CD4-positive, alpha-beta T cell treated with Interleukin-6 at 100 ng/mL for 8 hours (primary cell): ENCODE results near the gene RAB19.
A peak's percentile ranks its signal among the peaks of the same experiment; 100 is the strongest.

Source experiments
- DNase-seq: peaks from one replicate; pipeline ENCODE4 v3.0.0-alpha.2; 2020; ENCODE audit warnings: mixed read lengths, low spot score

The RAB19 gene, protein sequence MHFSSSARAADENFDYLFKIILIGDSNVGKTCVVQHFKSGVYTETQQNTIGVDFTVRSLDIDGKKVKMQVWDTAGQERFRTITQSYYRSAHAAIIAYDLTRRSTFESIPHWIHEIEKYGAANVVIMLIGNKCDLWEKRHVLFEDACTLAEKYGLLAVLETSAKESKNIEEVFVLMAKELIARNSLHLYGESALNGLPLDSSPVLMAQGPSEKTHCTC

DNA sequence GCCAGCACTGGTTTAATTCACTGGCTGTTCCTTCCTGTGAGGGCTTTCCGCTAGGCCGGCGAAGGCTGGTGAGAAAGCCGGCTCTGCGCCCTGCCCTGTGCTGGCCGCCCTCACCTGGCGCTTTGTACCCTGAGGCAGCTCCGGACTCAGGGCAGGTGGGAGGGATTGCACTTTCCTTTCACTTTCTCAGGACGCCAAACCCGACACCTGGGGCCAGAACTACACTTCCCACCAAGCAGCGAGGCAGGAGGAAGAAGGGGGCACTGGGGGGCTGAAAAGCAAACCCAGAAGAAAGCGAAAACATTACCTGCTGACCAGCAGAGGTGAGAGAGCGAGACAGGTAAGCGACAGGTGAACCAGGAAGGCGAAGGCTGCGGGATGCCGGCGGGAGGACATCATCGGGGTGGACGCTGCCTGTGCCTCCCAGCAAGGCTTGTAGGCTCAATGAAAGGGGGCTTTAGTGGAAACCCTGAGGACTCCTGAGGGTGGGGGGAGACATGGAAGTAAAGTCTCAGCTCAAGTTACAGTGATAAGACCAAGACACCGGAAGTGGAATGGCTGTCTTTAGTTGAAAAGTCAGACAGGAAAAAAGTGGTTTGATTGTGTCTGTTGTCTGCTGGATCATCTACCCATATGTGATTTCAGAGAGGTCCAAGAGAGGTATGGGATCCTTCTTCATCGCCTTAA lies at the start of gene RAB19:
TSS of gene RAB19 (plus strand) at position 181 of the 687 bp plus-strand sequence. CDS start 3,589 bp downstream, outside the sequence.
- peak; percentile 58 for DNase-seq

DNA sequence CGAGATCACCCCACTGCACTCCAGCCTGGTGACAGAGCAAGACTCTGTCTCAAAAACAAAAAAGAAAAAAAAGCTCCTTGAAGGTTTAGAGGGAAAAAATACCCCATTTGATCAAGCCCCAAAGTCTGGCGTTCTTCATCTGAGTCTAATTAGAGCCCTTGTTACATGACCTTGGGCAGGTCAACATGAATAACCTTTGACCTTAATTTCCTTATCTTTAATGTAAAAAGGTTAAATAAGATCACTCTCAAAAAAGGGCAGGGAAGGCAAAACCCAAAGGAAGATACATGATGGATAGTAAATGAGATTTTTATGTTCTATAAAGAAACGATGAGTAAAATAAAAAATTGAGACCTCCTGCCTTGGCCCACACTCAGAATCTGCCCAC lies 45.8 kb upstream of the RAB19 start:
- no peak for DNase-seq

DNA sequence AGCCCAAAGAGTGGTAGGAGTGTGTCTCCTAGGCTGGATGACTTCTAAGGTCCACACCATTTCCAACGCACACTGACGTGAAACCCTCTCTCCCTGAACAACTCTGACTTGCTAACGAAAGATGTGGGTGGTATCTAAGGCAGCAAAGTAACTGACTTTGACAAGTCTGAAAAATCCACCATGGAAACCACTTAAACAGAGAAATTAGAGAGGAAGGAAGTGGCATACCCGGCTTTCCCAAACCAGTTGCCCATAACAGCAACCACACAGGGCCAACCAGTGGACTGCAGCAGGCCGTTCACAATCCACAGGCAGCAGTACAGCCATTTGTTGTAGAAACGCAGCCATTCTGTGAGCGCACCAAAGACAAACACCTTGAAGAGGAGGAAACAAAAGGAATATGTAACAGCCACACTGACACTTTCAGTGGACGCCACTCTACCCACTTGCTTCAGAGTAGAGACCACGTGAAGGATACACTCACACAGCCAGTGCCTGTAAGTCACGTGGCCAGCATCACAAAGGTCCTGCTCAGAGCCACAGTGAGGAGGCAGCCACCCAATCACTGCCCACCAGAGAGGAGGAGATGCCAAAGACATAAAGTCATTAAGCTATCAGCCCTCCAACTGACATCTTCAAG lies 45.3 kb upstream of the RAB19 start:
- peak; percentile 8 for DNase-seq

DNA sequence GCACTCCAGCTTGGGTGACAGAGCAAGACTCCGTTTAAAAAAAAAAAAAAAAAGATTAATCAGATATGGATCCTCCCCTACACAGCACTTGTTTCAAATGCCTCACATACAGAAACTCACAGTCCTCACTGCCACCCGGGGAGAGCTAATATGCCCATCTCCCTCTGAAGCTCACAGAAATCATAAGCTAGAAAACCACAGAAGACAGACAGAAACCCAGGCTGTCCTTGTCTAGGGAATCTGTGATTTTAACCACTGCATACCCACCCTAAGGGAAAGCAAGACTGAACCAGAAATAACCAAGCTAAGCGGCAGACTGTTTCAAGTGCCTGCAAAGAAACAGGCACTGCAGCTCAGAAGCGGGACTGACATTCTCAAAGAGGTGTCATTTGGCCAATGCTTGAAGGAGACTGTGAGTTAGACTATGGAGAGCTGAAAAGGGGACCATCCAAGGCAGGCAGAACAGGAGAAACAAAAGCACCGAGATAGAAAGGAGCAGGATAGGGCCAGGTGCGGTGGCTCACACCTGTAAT lies 43.1 kb upstream of the RAB19 start:
- no peak for DNase-seq

DNA sequence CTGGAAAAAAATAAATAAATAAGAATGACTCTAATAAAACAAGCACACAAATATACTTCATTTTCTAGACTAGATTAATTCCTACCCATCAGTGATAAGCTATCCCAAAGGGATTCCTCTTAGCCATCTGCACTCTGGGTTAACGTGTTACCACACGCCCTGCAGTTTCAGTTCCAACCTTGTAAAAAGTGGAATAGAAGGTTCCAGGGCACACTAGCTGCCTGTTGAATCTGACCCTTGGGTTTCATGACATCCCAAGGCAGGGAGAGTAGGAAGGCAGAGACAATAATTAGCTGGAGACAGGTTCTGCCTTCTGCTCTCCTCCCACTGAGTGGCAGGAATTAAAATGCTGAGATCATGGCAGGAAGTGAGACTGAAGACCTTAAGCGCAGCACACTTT lies 39.0 kb upstream of the RAB19 start:
- no peak for DNase-seq

DNA sequence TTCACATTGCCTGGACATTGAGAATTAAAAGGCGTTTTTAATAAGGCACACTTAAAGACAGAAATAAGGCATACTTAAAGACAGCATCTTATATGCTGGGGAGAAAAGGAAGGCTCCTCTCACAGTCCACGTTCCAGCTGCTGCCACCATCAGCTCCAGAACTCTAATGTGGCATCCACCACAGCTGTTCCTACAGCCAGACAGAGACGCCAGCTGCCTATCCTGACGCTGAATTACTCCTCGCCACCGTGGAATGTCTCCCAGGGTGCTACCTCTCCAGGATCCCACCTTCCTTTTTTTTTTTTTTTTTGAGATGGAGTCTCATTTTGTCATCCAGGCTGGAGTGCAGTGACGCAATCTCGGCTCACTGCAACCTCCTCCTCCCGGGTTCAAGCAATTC lies 36.3 kb upstream of the RAB19 start:
- no peak for DNase-seq

DNA sequence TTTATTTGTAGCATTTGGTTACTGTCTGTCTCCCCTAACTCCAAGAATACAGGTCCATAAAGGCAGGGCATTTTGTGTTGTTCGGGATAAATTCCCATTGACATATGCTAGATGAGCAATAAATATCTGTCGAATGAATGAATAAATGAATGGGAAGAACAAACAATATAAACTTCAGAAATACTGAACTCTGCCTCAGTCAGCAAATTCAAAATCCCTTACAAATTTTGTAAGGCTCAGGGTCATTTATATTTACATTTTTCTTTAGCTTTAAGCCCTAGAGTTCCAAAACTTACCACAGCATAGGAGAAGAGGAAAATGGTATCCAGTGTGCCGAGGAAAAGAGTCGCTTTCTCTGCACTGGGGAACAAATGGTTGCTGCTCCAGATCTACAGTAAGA lies 34.6 kb upstream of the RAB19 start:
- no peak for DNase-seq

DNA sequence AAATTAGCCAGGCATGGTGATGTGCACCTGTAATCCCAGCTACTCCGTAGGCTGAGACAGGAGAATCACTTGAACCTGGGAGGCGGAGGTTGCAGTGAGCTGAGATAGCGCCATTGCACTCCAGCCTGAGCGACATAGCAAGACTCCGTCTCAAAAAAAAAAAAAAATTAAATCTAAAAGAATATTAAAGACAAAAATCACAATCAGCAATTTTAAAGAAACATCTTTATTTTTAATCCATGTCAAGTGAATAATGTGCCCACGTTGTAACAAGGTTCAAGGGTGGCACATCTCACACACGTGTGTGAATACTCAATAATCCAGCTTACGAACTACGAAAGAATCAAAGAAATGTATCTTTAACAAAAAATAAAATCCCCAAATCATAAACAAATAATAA lies 28.5 kb upstream of the RAB19 start:
- DNase-seq: no peak

DNA sequence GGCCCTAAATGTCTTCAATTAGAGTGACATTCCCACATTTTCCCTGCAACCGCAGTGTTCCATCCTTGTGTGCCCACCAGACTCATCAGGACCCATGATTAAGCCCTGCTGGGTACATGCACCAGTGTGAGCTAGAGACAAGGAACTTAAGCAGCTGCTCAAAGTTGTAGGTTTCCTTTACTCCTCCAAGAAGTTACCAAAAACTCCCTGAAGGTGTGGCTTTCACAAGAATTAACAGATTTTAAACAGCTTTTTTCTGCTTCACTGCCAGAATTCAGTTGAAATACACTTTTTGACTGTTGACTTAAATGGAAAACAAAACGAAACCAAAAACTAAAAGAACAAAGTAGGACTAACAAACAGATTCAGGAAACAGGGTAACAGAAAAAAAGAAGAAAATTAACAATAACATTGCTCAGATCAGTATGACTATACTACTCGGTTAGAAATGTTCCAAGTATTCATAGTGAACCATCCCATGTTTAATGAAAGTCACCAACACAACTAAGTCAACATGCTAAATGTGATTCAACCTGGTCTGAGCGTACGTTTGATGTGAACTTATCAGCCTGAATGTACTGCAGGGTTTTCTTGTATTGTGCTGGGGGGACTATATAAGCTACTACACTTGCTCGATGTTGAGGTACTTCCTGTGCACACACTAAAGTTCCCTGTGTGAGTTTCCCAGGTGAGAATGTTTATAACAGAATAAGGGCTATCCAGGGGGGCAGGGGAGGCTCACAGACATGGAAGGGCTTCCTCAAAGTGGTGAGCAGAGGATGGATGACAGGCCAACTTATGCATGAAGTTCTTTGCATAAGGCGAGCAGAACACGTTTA lies 27.7 kb upstream of the RAB19 start:
- DNase-seq: peak; percentile 41

DNA sequence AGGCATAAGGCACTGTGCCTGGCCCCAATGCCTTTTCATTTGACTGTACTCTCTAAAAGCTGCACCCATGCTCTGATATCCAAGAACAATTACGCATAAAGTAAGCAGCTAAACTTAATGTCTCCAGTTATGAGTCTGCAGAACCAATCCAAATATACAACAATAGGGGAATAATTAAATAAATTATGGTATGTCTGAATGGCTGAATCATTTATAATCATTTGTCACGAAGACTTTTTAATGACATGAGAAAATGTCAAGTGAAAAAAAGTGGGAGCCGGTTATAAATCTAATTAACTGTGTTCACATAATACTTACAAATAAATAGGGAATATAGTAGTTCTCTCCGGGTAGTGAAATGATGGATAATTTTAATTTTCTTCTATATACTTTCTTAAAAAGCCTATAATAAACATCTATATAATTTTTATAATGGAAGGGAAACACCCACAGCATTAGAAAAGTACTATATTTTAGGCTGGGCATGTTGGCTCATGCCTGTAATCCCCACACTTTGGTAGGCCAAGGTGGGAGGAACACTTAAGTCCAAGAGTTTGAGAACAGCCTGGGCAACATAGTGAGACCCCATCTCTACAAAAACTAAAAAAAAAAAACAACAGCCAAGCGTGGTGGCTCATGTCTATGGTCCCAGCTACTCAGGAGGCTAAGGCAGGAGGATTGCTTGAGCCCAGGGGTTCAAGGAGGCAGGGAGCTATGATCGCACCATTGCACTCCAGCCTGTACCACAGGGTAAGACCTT lies 19.7 kb upstream of the RAB19 start:
- DNase-seq: no peak

DNA sequence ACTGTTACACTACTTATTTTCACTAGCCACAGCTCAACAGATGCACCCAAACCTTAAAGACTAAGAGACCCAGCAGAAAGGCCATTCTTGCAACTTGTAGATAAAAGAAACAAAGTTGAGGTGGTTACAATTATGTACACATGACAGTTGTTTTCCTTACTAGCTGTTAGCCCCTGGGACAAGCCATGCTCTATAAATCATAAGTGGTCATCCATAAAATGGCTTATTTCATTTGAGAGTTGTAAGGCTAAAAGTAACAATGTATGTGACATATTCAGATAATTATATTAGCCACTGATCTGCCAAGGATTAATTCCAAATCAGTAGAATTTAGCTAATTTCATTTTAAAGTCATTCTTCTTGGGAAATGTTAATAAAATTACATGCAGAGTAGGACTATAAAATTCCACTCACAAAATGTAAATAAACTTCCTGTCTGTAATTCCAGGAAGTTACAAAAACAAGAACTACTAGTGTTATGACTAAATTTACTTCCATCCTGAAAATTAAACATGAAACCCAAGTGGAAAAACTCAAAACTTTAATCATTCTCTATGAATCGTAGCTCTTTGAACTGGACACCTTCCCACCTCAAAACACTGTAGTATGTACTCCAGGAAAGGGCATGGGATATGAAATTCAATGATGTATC lies 18.8 kb upstream of the RAB19 start:
- DNase-seq: no peak

DNA sequence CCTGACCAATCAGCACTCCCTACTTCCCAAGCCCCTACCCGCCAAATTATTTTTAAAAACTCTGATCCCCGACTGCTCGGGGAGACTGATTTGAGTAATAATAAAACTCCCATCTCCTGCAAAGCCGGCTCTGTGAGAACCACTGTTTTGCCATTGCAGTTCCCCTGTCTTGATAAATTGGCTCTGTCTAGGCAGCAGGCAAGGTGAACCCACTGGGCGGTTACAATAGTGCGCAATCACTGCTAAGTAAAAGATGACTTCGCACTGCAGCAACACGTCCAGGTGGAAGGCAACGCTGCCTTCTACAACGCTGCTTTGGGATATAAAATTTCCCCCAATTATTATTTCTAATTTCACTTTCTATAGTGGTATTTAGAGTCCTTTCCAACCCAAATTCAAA lies 14.4 kb upstream of the RAB19 start:
- DNase-seq: no peak

DNA sequence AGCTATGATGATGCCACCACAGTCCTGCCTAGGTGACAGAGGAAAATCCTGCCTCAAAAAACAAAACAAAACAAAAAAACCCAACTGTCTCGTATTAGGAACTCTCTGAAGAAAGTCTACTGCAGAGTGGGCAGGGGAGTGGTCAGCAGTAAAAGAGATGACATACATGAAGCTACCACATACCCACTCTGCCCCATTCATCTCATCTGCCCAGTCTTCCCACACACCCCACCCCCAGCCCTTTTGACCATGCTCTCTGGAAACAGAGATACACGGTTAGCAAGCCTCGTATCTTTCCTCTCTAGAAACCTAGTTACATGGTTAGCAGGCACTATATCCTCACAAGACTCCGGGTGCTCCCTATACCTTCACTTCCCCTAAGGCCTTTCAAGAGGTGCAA lies 13.8 kb upstream of the RAB19 start:
- no peak for DNase-seq

DNA sequence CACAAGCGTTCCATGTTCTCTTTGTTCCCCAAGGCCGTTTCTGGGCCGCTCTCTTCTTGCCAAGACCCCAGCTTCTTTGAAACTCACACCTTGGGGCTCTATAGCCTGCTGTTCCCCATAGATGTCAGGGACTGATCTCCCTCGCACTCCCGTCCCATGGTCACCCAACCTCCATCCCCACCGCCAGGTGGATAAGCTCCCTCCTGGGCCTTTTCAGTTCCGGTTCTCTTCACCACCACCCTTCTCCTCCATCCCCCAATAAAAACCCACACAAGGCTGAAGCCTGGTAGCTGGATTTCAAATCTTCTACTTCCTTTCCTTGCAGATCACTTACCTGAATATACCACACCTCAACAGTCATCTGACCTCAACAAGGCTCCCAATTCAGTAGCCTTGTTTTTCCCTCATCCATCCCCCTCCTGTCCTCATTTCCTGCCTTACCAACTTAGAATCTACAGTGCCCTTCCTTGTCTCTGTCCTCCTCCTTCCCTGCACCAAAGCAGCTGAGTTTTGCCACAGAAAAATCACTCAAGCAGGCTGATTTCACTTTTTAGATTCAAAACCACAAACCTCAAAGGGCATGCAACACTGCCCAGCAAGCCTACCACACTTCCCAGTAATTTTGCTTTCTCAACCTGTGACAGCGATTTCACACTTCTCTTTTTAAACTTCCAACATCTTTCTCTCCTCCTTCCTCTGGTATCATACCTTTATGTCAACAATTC lies 13.2 kb upstream of the RAB19 start:
- DNase-seq: no peak

DNA sequence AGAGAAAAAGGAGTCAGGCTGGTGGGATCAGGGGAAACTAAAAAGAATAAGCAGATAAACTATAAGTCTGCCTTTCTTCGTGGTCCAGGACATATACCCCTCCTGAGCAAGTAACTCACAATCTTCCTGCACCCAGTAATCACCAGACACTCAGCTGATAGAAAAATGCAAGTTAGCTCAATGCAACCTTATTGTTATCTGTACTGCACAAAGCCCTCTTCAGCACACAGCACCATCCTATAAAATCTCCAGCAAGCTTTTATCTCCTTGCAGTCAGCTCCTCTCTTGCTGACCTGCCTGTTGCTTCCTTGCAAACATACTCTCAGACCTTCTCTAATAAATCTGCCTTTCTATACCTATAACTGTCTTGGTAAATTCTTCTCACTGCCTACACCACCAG lies 12.2 kb upstream of the RAB19 start:
- no peak for DNase-seq

DNA sequence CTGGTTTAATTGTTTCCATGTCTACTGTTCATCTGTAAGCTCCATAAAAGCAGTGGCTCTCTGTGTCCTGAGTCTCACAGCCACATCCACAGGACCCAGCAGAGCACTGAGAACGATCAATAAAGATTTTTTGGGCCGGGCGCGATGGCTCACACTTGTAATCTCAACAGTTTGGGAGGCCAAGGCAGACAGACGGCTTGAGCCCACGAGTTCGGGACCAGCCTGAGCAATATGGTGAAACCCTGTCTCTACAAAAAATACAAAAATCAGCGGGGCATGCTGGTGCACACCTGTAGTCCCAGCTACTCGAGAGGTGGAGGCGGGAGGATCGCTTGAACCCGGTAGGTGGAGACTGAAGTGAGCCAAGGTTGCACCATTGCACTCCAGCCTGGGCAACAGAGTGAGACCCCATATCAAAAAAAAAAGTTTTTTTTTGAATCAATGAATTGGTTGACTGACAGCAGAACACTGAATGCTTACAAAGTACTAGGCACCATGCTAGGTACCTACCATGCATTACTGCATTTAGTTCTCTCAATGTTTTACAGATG lies 10.0 kb upstream of the RAB19 start:
- no peak for DNase-seq

DNA sequence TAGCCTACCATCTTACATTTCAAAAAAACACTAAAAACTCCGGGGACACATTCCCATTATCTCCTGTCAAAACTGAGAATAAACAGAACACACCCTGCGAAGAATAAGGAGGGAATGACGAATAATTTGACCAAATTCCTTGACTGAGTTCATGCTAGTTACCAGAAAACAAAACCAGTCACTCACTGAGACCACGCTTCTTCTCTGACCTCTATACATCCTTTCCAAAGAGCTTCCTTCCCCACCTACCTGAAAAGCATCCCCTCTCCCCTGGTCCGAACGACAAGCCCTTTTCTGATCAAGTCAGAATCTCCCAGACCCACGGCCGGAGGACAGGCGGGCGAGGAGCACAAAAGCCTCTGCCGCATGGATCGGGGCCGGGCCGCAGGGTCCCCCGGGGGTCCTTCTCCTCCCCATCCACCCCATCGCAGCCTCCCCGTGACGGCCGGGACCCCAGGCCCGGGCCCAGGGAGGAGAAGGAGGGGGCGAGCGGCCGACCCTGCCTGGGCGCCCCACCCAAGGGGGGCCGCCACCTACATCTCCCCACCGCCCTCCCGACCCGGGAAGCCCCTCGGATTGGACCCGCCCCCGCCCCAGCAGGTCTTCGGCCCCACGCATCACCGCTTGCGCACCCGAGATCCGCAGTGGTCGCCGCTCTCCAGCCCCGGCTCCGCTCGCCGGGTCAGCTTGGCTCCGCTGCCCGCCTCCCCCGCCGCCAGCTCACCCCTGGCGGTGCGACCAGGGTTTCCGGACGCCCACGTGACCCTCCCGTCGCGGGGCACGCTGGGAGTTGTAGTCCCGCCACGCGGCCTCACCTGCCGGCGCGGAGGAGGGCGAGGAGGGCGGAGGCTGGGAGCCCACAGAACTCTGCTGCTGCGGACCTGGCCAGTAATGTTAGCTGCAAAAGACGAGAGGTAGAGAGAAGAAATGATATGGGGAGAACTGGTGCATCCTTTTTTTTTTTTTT lies 5.8 kb upstream of the RAB19 start, which contains the start of gene SLC37A3:
TSS of gene SLC37A3 (minus strand) at position 747 of the 967 bp plus-strand sequence. CDS start 16,004 bp downstream, outside the sequence.
- peak; percentile 79 for DNase-seq

DNA sequence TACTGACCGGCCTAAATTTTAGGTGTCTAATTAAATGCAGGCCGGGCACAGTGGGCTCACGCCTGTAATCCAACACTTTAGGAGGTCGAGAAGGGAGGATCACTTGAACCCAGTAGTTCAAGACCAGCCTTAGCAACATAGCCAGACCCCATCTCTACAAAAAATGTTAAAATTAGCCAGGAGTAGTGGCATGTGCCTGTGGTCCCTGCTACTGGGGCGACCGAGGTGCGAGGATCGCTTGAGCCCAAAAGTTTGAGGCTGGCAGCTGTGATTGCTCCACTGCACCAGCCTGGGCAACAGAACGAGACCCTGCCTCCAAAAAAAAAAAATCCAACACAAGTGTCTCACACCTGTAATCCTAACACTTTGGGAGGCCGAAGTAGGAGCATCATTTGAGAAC lies 5.0 kb upstream of the RAB19 start:
- DNase-seq: no peak

DNA sequence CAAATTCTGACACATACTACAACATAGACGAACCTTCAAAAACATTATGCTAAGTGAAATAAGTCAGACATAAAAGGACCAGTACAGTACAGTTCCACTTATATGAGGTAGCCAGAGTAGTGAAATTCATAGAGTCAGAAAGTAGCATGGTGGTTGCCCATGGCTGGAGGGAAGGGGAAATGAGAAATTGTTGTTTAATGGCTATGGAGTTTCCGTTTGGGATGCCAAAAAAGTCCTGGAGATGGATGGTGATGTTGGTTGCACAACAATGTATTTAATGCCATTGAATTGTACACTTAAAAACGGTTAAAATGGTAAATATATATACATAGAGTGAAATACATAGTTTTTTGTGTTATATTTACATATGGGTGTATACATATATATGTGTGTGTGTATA lies 3.5 kb upstream of the RAB19 start:
- no peak for DNase-seq
